Endometrial microvascular endothelial cells (primary cell): ENCODE measurements around the gene FAM9C. TPM values are rescaled to one million over a fixed set of nuclear protein-coding genes. Genes with fewer than 3 reads are reported as not detected.
"Not testable (repeated sequence)": the region's sequence is repeated elsewhere in the genome, so short reads cannot be mapped to it uniquely, and the experiment has no call there.

Source experiments
- in situ Hi-C: cut with HindIII; loops from 2 replicates; pipeline ENCODE4 v1.10.0; 2017; ENCODE audit warnings: low sequenced_read_pairs, low pct_unique_long_range_greater_than_20kb; ENCODE audit errors: inconsistent ontology term
- total RNA-seq: library from RNA; depleted of rRNA; stranded (reverse); fragments of >200 nt; gene quantifications from one replicate; pipeline ENCODE4 v1.2.3, GENCODE V29; 2015; ENCODE audit errors: inconsistent ontology term

Gene FAM9C
- total RNA-seq, 1 donor from 2014 or later: not detected

GRCh38 chrX:13050151-13050550 lies 5.7 kb upstream of the FAM9C start:
- in situ Hi-C loops: no loop called here

GRCh38 chrX:13048280-13048679 lies 3.9 kb upstream of the FAM9C start:
- in situ Hi-C loops: no loop called here

- in situ Hi-C loops: no loop called here
These were observed 3.3 kb upstream of the FAM9C start for GRCh38 chrX:13047759-13048158.

- in situ Hi-C loops: no loop called here
These were observed 1.9 kb upstream of the FAM9C start for GRCh38 chrX:13046141-13046855.

GRCh38 chrX:13043938-13044337 lies 482 bp downstream of the FAM9C start:
- in situ Hi-C loops: no loop called here

DNA sequence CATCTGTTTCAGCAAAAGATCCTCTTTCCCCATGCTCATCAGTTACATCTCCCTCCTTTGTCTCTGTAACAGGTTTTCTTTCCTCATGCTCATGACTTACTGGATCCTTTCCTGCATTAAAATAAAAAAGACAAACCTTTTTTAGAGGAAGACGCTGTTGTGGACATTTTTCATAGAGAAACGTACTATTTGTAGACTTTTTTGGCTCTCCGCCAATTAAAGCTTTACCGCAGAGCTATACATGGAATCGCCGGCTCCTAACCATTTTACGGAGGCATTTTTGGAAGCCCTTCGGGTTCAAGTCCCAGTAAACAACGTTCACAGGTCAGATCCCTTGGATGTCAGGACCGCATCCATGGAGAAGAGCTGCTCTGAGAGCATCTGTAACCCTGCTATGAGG lies 1.3 kb downstream of the FAM9C start:
- in situ Hi-C loops: no loop called here

GRCh38 chrX:13036896-13037295 lies 7.5 kb downstream of the FAM9C start:
- in situ Hi-C loops: no loop called here

DNA sequence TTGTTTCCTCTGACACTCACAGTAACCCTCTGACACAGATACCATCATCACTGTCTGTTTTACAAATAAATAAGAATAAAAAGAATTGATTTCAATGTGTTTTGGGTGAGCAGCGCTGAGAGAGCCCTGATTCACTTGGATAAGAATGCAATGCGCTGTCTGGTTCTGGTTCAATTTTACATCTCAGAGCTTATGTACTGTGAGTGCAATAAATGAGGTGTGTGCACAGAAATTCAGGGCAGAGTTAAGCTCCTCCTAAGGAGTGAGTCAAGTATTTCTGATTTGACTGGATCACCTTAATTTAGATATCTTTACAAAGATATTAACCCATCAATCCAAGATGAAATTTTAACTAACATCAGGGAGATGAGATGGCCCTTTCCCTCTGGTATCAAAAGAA lies 11.2 kb downstream of the FAM9C start:
- in situ Hi-C loops: no loop called here

DNA sequence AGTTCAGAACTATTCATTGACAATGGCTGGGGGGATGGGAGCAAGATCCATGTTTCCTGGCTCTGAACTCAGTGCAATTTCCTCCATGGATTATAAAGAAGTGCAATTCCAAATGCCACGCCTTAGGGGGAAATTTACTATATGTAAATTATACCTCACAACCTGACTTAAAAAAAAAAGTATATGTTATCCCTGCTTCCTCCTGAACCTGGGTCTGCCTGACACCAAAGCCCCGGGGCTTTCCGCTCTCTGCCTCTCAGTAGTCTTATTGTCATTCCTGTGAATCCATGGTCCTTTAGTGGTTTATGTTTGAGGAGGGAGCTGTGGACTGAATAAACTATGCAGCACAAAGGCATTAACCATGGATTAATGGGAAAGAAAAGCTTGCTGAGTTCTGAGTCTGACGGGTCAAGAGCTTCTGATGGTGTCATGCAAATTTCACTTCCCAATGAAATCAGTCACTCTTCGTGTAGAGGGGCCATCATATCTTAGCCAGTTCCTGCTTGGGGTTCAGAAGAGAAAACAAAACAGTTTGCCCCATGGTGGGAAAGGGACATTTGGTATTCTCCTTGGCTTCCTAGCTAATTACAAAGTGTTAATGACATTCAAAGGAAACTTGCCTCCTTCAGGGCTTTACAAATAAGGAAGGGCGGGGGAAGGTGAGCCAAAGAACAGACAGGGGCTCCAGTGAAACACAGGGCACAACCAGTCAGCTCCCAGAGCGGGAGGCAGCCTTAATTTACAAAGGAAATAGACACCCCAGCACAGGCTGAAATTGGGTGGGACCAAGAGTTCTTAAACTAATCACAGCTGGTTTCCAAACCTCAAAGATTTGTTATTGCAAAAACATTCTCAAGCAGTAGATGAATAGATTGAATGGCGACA lies 14.3 kb downstream of the FAM9C start:
- in situ Hi-C loops: no loop called here

DNA sequence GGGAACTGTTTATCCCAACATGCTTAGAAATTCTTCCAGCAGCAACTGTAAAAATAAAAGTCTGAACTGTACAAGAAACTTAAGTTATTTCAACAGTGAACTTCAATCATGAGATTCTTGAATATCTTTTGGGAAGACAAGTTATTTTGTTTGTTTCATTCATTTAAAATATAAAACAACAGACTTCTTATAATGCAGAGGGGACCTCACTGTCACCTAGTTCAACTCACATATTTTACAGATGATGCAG lies 14.9 kb downstream of the FAM9C start:
- in situ Hi-C loops: no loop called here

- in situ Hi-C loops: no loop called here
These were observed 15.4 kb downstream of the FAM9C start for GRCh38 chrX:13028871-13029636.

DNA sequence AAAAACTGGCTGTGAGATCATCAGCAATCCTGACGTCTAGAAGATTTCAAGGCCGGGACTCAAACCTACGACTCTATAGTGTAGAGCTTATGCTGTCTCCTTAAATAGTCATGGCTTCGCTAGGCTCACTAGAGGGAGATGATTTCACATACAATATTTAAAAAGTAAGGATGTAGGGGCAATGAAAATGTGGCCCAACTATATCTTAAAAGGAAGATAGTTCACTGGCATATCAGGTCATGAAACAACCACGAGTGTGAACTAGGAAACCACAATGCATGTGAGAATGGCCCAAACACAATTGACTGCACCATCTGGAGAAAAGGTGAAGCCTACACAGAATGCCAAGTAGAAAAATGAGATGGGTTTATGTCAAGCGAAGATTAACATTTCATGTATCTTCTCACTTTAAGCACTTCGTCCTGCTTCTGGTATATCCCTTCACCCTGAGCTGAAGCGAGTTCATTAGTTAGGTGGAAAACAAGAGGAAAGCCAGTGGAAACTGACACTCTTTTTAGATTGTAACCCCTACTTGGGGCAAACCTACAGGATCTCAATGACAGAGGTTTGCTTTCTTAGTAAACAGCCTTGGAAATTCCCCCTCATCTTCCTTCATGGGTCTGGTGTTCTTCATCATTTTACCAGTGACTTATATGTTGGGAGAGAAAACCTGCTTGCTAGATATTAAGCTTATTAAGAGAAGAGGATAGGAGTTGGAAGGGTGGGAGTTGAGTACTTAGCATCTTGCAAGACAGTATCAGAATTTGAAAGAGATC lies 17.4 kb downstream of the FAM9C start:
- in situ Hi-C loops: no loop called here

GRCh38 chrX:13024986-13025385 lies 19.4 kb downstream of the FAM9C start:
- in situ Hi-C loops: no loop called here

DNA sequence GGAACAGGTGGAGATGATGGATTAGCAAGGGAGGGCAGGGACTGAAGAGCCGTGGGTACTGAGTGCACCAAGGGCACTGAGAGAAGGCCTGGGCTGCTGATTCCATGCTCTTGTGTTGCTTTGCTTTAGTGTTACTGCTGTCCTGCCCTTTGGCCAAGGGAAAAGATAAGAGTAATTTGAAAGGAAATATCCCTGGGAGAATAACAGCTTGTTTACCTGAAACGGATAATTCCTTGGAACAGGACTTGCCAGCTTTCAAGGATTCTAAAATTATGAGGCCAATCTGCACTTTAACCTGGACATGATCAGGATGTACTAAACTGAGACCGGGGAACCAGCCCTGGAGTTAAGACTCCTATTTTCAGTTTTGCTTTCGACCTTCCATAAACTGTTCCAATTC lies 20.4 kb downstream of the FAM9C start:
- in situ Hi-C loops: no loop called here

GRCh38 chrX:13023567-13023966 lies 20.9 kb downstream of the FAM9C start:
- in situ Hi-C loops: no loop called here

DNA sequence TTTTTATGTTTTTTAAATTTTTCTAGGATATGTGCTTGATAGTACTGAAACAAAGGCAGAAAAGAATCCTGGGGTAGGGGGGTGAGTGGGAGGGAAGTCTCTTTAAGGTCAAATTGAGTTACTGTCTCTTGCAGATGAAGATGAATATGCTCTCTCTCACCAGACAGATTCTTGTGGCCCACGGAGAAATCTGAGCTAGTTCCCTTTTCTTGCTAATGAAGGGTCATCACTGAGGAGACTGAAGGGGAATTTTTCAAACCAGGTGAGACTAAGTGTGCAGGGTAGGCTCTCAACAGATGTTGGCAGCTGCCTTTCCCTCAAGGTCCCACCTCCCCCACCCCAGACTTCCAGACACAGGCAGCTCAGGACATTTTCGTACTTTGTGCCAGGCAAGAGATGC lies 21.5 kb downstream of the FAM9C start:
- in situ Hi-C loops: no loop called here

DNA sequence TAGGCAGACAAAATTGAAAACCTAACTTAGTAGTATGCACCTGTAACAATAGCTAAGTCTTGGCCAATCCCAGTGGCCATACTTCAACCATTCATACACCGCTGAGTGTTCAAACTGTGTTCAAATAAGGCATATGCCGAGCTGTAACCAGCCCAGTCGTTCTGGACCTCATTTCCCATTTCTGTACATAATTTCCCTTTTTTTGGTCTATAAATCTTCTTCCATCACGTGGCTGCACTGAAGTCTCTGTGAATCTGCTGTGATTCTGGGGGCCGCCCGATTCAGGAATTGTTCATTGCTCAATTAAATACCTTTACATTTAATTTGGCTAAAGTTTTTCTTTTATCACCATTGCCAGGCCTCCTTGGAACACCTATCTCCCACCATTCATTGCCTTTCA lies 27.7 kb downstream of the FAM9C start:
- in situ Hi-C loops: not testable (repeated sequence)

- in situ Hi-C loops: no loop called here
These were observed 28.7 kb downstream of the FAM9C start for GRCh38 chrX:13015536-13016236.
